RWPE1 (cell line): ENCODE data around the gene FAM83F.
"Not testable (repeated sequence)": the region's sequence is repeated elsewhere in the genome, so short reads cannot be mapped to it uniquely, and the experiment has no call there.

Experiments used
- CTCF ChIA-PET: fragments of 350-600 bp; sonication (Branson Sonifier 250); formaldehyde crosslinking; extraction: SDS; loops from one replicate; lab custom pipeline; 2021; lab: Yijun Ruan, JAX
- POLR2A ChIA-PET: fragments of 400-600 bp; formaldehyde crosslinking; extraction: SDS; loops from one replicate; lab custom pipeline; 2020; ENCODE audit warnings: antibody characterized with exemption; ENCODE audit not compliant: low non-redundant PET; lab: Yijun Ruan, JAX
- DNase-seq: peaks from one replicate; pipeline ENCODE4 v3.0.0; 2012; ENCODE audit warnings: low spot score
- H3K27ac ChIP-seq: fragments of 450-650 bp; 2 replicates; pipeline ENCODE4 v1.5.1; 2017
- TF ChIP-seq, protein P1 (sequence below): fragments of 450-650 bp; conservative IDR thresholded peaks from 2 replicates; pipeline ENCODE4 v1.5.1; 2017; ENCODE audit warnings: low read depth, mild to moderate bottlenecking

The FAM83F gene

DNA sequence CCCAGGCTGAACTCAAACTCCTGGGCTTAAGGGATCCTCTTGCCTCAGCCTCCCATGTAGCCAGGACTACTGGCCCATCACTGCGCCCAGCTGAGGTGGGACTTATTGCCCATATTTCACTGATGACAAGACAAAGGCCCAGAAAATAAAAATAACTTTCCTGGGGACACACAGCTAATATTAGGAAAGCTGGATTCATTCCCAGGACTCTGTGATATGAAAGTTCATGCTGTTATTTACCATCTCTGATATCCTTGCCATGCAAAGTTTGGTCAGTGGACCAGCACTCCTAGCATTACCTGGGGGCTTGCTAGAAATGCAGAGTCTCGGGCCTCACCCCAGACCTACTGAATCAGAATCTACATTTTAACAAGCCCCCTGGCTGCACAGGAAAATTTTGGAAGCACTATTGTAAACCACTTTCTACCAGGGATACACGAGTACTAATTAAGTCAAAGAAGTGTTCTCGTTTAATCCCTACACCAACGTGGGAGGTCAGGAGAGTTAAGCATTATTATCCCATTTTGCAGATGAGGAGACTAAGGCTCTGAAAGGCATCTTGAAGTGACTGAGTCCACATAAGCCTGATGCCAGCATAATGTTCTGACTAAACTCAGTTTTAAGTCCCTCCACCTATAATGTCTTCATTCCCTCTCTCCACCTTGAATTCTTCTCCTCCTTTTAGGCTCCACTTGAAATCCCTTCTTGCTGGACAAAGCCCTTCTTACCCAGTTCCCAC is 2.5 kb upstream of the FAM83F start:
- CTCF ChIA-PET: no interaction called here
- no peak for DNase-seq
- TF ChIP-seq, protein P1, sequence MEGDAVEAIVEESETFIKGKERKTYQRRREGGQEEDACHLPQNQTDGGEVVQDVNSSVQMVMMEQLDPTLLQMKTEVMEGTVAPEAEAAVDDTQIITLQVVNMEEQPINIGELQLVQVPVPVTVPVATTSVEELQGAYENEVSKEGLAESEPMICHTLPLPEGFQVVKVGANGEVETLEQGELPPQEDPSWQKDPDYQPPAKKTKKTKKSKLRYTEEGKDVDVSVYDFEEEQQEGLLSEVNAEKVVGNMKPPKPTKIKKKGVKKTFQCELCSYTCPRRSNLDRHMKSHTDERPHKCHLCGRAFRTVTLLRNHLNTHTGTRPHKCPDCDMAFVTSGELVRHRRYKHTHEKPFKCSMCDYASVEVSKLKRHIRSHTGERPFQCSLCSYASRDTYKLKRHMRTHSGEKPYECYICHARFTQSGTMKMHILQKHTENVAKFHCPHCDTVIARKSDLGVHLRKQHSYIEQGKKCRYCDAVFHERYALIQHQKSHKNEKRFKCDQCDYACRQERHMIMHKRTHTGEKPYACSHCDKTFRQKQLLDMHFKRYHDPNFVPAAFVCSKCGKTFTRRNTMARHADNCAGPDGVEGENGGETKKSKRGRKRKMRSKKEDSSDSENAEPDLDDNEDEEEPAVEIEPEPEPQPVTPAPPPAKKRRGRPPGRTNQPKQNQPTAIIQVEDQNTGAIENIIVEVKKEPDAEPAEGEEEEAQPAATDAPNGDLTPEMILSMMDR: no peak
- POLR2A ChIA-PET: no interaction called here
- no peak overlapping the region for H3K27ac ChIP-seq

DNA sequence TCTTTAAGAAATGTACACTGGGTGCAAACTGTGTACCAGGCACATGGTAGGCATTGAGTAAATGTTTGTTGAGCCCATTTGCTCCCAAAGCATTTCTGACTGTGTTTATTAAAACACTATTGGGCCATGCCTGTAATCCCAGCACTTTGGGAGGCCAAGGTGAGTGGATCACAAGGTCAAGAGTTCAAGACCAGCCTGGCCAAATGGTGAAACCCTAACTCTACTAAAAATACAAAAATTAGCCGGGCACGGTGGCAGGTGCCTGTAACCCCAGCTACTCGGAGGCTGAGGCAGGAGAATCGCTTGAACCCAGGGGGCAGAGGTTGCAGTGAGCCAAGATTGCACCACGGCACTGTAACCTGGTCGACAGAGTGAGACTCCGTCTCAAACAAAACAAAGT is 1.9 kb upstream of the FAM83F start:
- H3K27ac ChIP-seq, CTCF ChIA-PET, POLR2A ChIA-PET, DNase-seq: not testable (repeated sequence)

DNA sequence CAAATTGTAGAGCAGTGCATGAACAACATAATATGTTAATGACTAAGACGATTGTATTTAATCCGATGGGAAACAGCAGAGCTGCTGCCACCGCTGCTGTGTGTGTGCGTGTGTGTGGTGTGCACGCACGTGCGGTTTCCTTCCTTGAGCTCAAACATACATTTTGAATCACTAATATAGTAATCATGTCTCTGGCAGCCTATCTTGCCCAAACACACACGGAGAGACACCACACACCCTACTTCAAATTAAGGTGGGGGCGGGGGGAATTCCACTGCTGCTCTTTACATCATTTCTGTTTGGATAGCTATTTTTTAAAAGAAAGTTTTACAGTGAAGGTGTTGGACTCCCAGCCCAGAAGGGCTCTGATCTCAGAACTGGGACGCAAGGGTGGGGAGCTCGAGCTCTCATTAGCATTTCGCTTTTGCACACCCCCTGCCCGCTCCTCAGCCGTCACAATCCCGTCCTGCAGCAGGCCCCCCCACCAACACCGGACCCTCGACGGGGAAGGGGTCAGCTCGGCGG is 651 bp upstream of the FAM83F start:
- ChIA-PET POLR2A (no interaction called here), CTCF (no interaction called here)
- TF ChIP-seq, protein P1: no peak
- DNase-seq: no peak
- H3K27ac ChIP-seq: no peak overlapping the region

DNA sequence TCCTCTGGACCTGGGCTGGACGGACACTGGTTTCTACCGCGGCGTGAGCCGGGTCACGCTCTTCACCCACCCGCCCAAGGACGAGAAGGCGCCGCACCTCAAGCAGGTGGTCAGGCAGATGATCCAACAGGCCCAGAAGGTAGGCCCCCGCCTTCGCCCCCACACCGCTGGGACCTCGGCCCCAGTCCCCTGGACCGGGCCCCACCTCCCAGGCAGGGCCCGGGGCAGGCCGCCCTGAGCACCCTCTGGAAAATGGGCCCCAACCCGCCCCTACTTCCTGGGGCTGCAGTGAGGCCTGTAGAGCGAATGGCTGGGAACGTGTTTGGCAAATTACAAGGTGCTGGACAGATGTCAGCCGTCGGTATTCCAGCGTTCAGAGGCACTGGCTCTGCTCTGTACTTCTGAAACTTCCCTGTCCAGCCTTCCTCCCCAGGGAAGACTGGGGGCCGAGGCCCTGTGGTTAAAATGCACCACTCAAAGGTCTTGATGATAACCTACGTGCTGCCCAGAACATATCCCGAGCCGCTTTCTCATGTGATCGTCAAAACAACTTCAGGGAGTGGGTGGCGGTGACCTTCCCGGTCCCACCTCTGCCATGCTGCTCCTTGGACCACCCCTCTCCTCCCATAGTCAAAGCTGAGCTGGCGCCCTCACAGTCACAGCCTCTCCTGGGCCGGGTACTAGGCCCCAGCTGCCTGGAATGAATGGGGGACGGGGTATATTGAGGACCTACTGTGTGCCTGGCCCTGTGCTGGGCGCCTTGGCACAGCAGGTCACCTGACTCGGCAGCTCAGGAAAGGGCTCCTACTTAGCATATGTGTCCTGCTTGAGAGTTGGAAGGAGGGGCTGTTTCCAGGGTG is 869 bp downstream of the FAM83F start:
- H3K27ac ChIP-seq: peak overlapping the region; percentile 16; the same call in 1 of the 2 replicates
- TF ChIP-seq, protein P1: no peak
- ChIA-PET CTCF (interaction anchor here (0.6 kb wide), 2 partner anchors 29 to 36 kb away, joined by 3 to 4 read pairs; no protein-coding TSS in a partner anchor), POLR2A (no interaction called here)
- DNase-seq: no peak

DNA sequence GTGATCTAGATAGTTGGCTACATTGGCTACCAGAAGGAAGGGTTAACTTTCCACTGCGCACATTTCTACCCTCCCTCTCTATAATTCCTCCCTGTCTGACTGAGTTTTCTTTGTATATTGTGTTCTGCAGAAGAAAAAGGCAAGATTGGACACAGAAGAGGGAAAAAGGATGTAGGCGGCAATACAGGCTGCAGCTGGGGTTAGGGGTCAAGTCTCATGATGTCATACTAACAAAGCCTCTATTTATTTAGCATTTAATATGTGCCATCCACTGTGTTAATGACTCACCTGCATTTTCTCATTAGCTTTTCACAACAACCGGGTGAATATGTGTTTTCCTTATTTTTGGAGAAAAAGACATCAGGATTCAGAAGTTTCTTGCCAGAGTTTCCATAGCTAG is 2.0 kb downstream of the FAM83F start:
- POLR2A ChIA-PET: no interaction called here
- TF ChIP-seq, protein P1: no peak
- no peak for DNase-seq
- no peak overlapping the region for H3K27ac ChIP-seq
- CTCF ChIA-PET: no interaction called here

DNA sequence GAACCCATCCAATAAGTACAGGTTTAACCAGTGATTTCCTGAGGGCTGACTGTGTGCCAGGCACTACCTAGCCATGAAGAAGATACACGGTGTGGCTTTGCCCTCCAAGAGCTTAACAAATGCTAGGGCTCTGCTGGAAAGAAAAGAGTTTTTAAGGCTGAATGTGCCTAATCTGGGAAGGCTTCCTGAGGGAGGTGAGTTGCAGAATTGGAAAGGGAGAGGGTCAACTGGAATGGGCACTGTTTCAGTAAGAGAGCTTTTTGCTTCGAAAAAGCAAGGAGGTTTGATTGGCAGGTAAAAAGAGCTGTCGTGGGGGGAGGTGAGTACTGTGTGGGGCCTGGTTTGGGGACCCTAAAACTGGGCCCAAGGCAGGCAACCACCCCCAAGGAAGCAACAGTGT is 2.7 kb downstream of the FAM83F start:
- H3K27ac ChIP-seq: peak overlapping the region; percentile 89
- ChIA-PET POLR2A (no interaction called here), CTCF (no interaction called here)
- TF ChIP-seq, protein P1: no peak
- DNase-seq: no peak
